Measurements from ENCODE around the gene LMCD1.
"Not testable (repeated sequence)": the region's sequence is repeated elsewhere in the genome, so short reads cannot be mapped to it uniquely, and the experiment has no call there.

LMCD1 gene

DNA sequence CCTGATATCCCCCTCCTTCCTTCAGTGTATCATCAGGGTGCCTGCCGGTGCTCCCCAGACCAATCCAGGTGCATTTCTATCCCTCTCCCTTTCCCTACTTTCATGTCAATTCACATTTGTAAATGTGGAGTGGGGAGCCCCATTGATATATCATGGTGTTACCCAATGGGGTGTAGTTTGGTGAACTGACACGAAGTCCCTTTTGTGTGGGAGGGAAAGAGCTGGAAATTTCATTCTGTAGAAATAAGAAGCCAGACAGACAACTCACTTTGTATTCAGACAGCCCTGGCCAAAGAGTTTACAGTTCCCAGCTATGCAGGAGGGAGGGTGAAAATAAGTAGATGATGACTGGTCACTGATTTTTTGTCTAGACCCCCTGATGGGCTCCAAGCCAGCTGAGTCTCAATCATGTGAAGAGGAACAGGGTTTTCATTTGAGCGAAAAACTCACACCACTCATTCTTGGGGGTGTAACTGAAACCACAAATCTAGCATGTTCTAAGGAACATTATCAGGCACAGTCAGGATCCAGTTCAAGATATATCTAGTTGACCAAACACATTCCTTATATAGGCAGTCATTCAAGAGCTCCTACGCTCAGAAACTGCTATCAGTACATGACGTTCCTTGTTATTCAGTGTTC lies 58.9 kb downstream of the LMCD1 start:
- no peak for DNase-seq (ENCODE audit: low read depth)

DNA sequence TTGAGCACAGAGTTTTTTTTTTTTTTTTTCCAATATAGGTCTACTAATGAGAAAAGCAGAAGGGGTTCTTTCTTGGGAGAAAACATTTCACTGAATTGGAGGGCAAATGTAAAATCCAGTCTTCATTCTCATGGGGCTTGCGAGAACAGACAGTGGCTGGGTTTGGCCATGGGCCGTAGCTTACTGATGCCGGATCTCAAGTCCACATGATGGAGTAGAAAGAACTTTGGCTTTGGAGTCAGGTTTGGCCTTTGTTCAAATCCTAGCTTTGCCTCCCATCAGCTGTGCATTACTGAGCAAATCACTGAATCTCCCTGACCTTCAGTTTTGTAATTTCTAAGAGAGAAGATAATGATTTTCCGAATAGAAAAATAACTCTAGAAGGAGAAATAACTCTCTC lies 59.7 kb downstream of the LMCD1 start:
- no peak for DNase-seq (ENCODE audit: low read depth)

DNA sequence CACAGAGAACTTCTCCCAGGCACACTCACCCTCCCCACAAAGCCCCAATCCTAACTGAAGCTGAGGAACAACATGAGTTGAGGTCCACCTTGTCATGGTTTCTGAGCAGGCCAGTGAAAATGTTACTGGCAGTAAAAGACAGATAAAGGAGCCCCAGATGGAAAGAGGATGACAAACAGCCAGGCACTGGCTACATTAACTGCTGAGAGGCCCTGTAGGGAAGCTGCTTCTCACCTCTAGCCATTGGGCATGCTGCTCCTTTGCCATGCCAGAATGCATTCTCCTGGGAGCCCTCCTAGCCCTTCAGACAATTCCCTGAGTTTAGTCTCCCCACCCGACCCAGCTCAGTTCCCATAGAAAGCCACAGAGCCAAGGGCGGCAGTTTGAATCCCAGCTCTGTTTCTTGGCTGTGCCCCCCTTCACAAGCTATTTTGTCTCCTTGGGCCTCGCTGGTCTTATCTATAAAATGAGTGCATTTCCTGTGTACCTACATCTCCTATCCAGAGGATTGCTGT lies 60.5 kb downstream of the LMCD1 start:
- no peak for DNase-seq (ENCODE audit: low read depth)

DNA sequence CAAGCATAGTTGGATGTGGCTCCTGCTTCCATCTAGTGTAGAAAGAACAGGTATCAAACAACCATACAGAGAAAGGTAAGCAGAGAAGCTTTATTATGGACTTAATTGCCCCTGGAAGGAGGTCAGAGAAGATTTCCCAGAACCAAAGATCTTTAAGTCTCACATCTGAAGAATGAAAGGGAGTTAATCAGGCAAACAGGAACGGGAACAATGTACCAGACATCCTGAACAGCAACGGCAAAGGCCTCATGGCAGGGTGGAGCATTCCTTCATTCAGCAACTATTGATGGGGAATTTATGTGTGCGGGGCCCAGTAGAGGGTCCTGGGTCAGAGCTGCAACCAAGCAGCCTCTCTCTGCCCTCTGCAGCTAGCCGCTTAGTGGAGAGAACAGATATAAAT lies 61.5 kb downstream of the LMCD1 start:
- no peak for DNase-seq (ENCODE audit: low read depth)

DNA sequence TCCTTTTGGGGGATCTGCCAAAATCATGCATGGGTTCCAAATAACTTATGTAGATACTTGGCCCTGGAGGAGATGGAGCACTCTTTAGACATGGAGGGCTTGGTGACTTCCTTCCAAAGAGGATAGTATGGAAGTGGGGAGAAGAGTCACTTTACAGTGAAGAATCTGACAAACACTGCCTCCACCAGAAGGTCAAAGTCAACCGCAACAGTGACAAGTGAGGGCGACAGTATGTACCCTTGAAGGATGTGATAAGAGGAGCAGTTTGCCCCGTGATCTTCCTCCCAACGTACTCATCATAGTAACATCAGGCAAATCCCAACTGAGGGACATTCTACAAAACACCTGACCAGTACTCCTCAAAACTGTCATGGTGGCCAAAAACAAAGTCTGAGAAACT lies 62.0 kb downstream of the LMCD1 start:
- no peak for DNase-seq (ENCODE audit: low read depth)

DNA sequence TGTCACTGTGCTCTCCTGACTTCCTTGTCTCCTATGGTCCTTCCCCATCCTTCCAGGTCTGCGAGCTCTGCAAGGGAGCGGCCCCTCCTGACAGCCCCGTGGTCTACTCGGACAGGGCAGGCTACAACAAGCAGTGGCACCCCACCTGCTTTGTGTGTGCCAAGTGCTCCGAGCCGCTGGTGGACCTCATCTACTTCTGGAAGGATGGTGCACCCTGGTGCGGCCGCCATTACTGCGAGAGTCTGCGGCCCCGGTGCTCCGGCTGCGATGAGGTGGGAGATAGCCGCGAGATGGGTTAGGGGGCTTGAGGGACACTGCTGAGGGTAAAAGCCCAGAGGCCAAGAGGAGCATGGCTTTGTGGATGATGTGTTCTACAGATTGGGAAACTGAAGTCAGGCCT lies 63.8 kb downstream of the LMCD1 start:
- no peak for DNase-seq (ENCODE audit: low read depth)

DNA sequence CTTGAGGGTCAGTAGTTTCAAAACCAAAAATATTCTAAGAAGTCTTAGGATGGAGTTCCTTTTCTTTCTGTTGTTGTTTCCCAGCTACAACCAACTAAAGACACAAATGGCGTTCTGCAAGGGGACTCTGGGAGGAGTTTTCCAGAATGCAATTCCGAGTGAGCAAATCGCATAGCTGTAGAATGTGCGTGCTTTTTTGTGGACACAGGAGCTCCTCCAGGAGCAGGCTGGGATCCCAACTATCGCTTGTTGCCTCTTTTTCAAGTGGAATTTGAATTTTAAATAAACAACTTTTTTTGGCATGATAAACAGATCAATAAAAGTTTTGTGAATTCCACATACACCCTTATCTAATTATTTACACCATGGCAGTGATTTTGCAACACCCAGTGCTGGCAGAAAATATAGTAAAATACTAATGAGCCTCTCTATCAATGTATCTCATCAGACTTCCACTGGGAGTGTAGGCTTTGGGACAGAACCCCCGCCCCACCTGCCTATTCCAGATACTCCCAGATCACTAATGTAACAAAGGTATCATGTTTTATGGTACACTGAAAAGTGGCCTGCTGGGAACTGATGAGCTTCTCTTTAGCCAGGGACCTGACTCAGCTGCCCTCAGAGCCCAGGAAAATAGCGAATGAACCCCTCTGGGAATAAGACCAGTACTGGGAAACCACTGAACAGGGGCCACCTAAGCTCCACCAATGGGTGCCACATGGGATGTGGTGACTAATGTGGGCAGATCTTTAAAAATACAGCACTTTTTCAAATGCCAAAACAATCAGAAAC lies 66.4 kb downstream of the LMCD1 start:
- no peak for DNase-seq (ENCODE audit: low read depth)

DNA sequence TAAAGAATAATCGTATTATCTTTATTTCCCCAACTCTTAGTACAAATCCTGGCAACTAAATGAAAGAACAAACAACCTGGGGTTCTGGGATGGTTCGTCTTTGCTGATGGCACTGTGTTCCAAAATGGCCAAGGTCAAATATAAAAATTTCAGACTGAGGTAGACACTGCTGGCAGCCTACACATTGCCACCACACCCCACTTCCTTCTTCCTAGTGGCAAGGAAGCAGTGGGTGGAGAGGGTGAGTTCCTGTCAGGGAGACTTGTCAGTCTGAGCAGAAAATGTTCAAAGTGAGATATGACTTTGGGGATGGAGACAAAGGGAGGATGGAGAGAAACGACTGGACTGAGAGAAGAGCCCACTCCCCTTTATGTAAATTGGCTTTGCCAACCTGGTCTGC lies 69.6 kb downstream of the LMCD1 start:
- DNase-seq (ENCODE audit: low read depth) = no peak

DNA sequence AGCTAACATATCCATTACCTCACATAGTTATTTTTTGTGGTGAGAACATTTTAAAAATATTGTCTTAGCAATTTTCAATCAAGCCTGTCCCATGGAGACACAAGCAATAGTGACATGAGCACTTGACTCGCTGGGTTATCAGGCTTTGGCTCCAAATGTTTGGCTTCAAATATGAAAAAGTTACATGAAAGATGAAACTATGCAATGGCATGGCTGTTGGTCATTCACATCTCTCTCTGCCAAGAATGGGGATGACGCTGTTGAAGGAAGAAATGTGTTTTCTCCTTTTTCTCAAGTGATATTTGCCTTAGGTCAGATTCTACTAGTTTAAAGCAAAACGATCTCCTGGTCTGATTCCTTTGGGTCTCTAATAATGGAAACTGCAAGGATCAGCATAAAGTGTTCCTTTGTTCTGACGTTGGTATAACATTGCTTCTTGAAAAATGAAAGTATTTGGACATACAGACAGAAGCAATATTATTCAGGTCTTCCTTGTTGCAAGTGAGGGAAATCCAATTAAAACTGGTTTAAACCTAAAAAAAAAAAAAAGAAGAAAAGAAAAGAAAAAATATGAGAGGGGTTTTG lies 71.8 kb downstream of the LMCD1 start:
- DNase-seq (ENCODE audit: low read depth) = no peak

DNA sequence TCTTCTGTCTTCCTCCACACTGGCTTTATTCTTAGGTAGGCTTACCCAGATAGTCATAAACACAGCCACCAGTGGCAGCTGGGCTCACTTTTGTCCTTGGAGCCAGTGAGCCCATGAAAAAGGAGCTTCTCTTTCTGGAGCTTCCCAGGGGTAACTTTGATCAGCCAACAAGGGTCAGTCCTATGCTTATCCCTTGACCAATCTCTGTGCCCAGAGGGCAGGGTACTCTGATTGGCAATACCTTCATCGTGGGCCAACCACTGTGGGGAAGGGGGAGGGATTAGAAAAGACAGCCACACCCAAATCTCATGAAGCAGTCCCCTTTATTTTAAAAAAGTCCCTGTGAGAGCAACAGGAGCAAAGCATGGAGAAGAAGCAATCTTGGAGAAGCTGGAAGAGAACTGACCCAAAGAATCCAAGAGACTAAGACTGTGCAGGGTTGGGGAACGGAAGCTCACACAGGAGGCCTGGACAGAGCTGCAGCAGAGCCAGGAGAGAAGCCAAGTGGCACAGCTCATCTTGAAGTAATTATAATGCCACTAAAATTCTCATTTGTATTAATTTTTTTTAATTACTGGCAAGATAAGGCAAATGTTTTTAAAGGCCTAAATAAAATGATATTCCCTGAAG lies 72.5 kb downstream of the LMCD1 start:
- DNase-seq (ENCODE audit: low read depth) = no peak

DNA sequence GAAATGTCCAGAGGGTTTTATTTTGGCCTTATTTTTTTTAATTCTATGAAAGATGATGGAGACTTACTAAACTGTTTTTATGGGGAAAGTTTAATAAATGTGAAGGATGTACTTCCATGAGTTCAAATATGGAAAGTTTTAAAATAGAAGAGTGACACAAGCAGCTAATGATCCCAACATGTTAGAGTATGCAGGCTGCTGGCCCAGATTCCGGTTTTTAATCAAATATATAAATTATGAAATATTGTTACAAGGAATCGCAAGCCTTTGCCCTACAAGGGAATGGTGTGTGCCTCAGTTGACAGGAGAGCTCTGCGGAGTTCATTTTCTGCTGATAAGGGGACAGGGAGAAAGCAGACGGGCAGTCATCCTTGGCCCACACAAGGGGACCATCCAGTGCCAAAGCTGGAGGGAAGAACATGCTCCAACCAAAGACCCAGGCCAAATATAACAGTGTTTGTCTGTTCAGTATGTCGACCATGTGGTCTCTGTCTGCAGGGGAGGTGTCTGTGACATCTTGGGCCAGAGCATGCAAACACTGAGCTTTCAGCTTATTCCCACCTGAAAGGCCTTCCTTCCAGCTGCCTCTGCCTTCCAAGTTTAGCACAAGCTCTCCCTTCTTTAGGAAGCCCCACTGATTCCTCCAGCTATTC lies 73.2 kb downstream of the LMCD1 start:
- no peak for DNase-seq (ENCODE audit: low read depth)

DNA sequence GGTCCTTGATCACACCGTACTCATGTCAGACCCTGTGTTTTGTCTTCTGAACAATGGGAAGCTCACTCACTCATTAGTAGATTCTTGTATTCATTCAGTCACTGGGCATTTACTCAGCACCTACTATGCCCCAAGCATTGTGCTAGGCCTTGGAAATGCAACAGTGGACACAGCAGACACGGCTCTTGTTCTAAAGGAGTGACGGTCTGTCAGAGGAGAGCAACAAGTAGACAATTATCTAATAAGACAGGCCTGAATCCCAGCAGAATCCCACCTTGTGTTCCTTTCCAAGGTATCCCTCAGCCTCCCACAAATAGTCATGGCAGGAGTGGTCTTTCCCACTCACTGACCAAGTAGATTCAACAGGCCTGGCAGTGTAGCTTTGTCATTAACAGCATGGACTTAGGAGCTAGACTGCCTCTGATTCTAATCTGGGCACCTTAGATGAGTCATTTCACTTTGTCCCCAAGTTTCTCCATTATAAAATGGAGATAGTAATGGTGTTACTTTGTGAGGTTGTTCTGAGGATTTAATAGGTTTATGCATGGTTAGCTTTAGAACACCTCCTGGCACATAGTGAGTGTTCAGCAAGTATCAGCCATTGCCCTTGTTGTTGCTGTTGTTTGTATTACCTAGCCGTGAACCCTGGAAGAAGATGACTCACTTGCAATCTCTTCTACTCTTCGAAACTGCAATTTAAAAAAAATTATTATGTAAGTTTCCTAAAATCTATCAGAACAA lies 73.9 kb downstream of the LMCD1 start:
- no peak for DNase-seq (ENCODE audit: low read depth)

DNA sequence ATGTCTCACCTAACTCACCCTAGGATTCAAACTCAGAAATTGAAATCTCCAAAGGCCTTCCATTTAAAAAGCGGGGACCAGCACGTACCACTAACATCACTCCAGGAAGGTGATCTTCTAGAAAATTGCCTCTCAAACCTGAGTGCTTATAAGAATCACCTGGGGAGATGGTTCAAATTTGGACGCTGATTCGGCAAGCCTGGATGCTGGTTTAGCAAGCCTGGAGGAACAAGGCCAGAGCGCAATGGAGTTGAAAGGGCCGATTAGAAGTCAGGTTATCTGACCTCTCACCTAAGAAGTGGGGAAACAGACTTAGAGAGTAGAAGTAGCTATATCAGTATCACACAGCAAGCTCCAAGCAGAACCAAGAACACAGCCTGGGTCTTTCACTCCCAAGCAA lies 74.8 kb downstream of the LMCD1 start:
- DNase-seq (ENCODE audit: low read depth) = no peak

DNA sequence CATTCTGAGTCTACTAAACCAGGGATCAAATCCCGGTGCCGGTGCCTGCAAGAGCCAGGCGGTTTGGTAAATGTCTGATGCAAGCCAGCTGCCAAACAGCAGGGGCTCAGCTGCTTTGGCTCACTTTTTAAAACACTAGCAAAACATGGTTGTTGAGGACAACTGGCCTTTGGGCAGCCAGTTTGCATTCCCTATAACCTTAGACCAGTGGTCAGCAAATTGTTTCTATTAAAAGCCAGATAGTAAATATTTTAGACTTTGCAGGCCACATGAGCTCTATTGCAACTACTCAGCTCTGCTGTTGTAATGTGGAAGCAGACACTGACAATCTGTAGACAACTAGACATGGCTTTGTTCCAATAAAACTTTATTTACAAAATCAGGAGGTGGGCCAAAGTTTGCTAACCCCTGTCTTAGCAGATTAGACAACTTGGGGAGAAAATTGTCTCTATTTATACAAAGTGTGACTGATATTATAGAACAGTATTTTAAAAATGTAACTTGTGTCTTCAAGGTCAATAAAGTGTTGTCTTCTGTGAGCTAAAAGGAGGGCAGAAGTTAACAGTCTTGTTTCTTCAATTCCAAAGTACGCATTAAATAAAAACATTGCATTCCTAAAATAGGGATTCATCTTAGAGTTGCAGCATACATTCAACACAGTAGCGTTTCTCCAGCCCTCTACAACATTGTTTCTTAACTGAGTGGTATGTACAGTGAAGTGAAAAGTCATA lies 75.4 kb downstream of the LMCD1 start:
- DNase-seq (ENCODE audit: low read depth) = no peak

DNA sequence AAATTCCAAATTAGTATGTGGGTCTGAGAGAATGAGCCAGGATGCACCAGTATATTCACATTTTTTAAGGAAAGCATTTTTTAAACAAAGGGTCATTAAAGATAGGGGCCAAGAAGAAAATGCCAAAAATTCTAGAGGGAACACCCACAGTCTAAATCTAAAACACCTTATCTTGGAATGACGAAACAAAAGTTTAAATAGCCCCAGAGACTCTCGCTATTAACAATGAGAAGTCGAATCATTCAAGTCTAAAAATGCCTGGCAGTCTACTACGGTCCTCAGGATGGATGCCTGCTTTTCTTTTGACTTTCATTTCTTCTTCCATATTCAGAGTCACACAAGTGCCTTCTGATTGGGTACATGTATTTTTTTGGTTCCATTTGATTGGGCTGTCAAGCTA lies 76.7 kb downstream of the LMCD1 start:
- no peak for DNase-seq (ENCODE audit: low read depth)

DNA sequence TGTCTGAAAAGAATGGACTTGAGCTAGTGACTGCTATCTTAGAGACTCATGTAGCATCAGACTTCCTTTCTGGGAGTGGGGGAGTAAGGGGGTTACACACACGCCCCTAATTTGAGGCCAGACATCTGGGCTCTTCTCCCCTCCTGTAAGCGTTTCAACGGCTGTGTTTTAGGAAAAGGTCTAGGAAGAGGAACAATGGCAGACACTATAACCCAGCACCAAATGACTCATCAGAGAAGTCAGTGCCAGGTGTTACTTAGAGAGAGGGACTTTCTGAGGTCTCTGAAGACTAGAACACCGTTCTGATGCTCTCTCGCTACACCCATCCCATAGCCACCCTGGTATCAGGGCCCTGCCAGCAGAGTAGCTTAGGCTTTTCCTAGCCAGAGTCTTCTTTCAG lies 77.5 kb downstream of the LMCD1 start:
- no peak for DNase-seq (ENCODE audit: low read depth)

DNA sequence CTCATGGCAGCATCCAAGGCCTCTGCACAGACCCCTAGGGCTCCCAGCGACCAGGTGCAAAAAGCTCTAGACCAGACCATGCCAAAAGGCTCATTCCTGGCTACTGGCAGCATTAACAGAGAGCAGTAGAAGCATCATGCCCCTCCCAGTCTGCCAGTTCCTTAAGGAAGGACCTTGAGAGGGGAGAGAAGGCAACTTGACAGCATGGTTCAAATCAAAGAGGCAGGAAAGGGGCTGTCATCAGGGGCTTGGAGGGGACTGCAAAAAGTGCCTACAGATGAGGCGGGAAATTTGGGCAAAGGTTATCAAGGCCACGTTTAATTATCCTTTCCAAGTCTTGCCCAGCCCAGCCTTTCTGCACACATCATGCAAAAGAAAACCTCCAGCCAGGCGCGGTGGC lies 78.3 kb downstream of the LMCD1 start:
- DNase-seq (ENCODE audit: low read depth) = no peak

DNA sequence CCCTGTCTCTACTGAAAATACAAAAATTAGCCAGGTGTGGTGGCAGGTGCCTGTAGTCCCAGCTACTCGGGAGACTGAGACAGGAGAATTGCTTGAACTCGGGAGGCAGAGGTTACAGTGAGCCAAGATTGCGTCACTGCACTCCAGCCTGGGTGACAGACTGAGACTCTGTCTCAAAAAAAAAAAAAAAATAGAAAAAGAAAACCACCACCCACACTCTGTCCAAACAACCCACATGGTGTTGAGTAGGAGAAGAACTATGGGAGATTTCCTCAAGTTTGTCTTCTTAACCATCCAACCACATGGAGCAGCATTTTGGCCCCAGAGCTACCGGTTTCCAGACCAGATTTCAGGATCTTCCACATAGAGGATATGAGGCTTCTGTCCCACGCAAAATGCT lies 78.8 kb downstream of the LMCD1 start:
- not testable (repeated sequence) for DNase-seq (ENCODE audit: low read depth)

DNA sequence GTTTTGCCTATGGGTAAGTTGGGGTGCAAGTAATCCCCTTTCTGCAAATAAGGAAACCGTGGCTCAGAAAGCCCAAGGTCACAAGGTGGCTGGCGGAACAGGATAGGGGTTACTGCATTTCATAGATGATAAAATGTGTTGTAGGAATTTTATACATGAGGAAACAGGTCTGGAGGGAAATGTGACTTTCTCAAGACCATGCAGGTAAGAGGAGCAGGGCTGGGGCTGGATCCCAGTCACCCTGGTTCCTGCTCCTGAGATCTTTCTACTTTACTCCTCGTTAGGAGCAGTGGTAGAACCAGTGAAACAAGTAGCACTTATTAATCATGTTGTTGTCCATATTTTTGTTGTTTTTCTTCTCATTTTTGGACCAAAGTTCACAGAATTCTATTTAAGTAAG lies 79.8 kb downstream of the LMCD1 start:
- DNase-seq (ENCODE audit: low read depth) = no peak

DNA sequence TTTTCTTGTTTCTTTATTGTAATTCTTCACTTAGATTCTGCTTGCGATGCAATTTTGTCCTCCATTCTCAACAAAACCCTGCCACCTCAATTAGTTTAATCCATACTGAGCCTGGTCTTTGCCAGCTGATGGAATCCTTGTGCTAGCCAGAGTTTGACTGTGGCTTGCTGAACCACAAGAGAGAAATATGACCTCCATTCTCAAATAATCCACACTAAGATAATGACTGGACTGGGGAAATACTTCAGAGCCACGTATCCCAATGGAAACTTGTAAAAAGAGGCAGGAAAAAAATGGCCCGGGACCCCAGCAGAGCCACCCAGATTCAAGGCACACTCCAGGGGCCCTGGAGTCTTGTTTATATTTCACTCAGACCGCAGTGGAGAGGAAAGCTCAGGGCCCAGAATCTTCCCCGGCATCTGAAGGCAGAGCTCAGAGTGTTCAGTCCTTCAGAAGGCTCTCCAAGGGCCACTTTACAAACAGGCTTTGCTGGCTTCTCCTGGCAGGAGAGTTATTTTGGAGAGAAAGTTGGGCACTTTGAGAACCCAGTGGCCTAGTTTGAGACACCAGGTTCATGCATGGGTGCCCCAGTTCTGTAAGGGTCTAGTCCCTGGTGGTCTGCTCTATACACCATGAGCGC lies 80.3 kb downstream of the LMCD1 start:
- no peak for DNase-seq (ENCODE audit: low read depth)

Measured in stimulated activated CD8-positive, alpha-beta memory T cell treated with anti-CD3 and anti-CD28 coated beads, Interleukin-12 subunit alpha, Interleukin-12 subunit beta, amount 100 ng/mL, for 1 hour (primary cell).